Left renal cortex interstitium (tissue), 4 donors: ENCODE results near the gene KCTD3. TPM values are rescaled to one million over a fixed set of nuclear protein-coding genes. Genes with fewer than 3 reads are reported as not detected.

Source experiments
- DNase-seq, 4 donors: peaks; one replicate each; pipeline ENCODE4 v3.0.0-alpha.2; 2013; ENCODE audit warnings: low read depth in 4 of 4, low spot score in 2 of 4, missing footprints in 1 of 4
- polyA plus RNA-seq, 4 donors: library from polyadenylated mRNA; unstranded; fragments of 120-200 nt; gene quantifications; one replicate each; pipeline ENCODE4 v1.2.1, GENCODE V29; 2013; ENCODE audit not compliant: insufficient read length in 4 of 4

The KCTD3 gene
- polyA plus RNA-seq, 4 donors: 63.6 to 78.3 (median 70.7) TPM

- no peak for DNase-seq
Observed at GRCh38 chr1:215648957-215649356, 81.9 kb downstream of the KCTD3 start.

GRCh38 chr1:215650446-215651149, 83.5 kb downstream of the KCTD3 start:
- no peak for DNase-seq

GRCh38 chr1:215651867-215652266, 84.8 kb downstream of the KCTD3 start:
- no peak for DNase-seq

DNA sequence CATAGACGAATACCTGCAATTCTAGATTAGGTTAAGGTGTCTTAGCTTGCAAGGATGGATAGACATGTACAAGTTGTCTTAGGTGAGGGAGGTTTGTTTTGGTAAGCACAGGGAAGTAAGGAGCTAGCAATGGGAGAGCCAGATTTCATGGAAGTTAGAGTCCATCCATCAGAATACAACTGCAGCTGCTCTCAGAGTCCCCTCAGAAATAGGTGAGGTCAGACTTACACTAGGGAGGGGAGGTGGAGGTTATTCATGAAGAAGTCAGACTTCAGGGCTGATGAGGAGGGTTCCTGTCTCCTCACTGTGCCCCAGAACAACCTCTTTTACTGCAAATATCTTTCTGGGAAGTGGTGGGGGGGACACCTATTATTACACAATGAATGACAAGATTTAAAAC, 85.3 kb downstream of the KCTD3 start:
- DNase-seq: no peak

GRCh38 chr1:215657047-215657446, 89.9 kb downstream of the KCTD3 start:
- no peak for DNase-seq

- no peak for DNase-seq
Observed at GRCh38 chr1:215660259-215660658, 93.2 kb downstream of the KCTD3 start.

DNA sequence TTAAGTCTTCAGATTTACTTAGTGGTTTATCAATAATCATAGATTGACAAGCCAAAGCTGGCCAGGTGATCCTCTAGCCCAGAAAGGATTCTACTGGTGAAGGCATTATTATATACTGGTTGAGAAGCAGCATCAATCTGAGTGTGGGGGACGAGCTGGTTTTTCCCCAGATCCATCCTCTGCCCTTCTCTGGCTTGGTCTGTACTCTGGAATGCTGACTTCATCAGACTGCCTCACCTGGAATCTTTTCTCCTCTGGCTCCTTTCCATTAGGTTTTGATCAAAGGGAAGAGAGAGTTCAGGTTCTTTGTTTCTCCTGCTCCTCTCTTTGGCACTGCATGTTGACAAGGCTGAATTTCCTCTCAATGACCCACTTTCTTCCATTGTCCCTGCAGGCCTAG, 93.9 kb downstream of the KCTD3 start:
- DNase-seq: no peak

- DNase-seq: no peak
Observed at GRCh38 chr1:215665215-215665614, 98.1 kb downstream of the KCTD3 start.

- no peak for DNase-seq
Observed at GRCh38 chr1:215667761-215668160, 100.7 kb downstream of the KCTD3 start.

GRCh38 chr1:215669806-215670491, 102.8 kb downstream of the KCTD3 start:
- no peak for DNase-seq
